Peyer's patch (tissue), 4 donors: ENCODE measurements around the gene OTUB2.

ENCODE experiments used
- CTCF ChIP-seq, 6 experiments: fragments of 450-650 bp in 4 of 6; fragments of 200-600 bp in 2 of 6; sonication (generic) in 1 of 6; IDR thresholded peaks; one replicate each; pipeline ENCODE4 v1.5.1; 2017 to 2019; ENCODE audit warnings: antibody characterized with exemption in 6 of 6, mild to moderate bottlenecking in 3 of 6, moderate library complexity in 1 of 6
- POLR2A ChIP-seq, 2 donors: fragments of 450-650 bp; IDR thresholded peaks; one replicate each; pipeline ENCODE4 v1.5.1; 2017; ENCODE audit warnings: antibody characterized with exemption in 2 of 2, mild to moderate bottlenecking in 2 of 2, moderate library complexity in 2 of 2

GRCh38 chr14:94043756-94044475 is 17.8 kb downstream of the OTUB2 start:
- TF ChIP-seq CTCF (IDR thresholded peaks at IDR 0.05) = no peak
- TF ChIP-seq POLR2A (IDR thresholded peaks at IDR 0.05) = no peak
